ENCODE measurements around the gene PSENEN.
A peak's percentile ranks its signal among the peaks of the same experiment; 100 is the strongest.

PSENEN gene

GRCh38 chr19:35734889-35735288 is 10.6 kb upstream of the PSENEN start:
- DNase-seq (ENCODE audit: extremely low read depth, low read depth): no peak
- no peak for TF ChIP-seq CTCF (IDR thresholded peaks at IDR 0.05; ENCODE audit: low read depth, low read length, missing control alignments)
- H3K4me3 ChIP-seq (replicated peaks; ENCODE audit: low read depth, low read length): no peak overlapping the region

GRCh38 chr19:35736913-35737886 is 8.3 kb upstream of the PSENEN start:
- H3K4me3 ChIP-seq (replicated peaks; ENCODE audit: low read depth, low read length): no peak overlapping the region
- TF ChIP-seq CTCF (IDR thresholded peaks at IDR 0.05; ENCODE audit: low read depth, low read length, missing control alignments): no peak
- DNase-seq (ENCODE audit: extremely low read depth, low read depth): no peak

- no peak overlapping the region for H3K4me3 ChIP-seq (replicated peaks; ENCODE audit: low read depth, low read length)
- DNase-seq (ENCODE audit: extremely low read depth, low read depth): no peak
- TF ChIP-seq CTCF (IDR thresholded peaks at IDR 0.05; ENCODE audit: low read depth, low read length, missing control alignments): no peak
Measured at GRCh38 chr19:35738021-35738886, 7.2 kb upstream of the PSENEN start.

- H3K4me3 ChIP-seq (replicated peaks; ENCODE audit: low read depth, low read length): no peak overlapping the region
- no peak for TF ChIP-seq CTCF (IDR thresholded peaks at IDR 0.05; ENCODE audit: low read depth, low read length, missing control alignments)
- DNase-seq (ENCODE audit: extremely low read depth, low read depth): no peak
Measured at GRCh38 chr19:35738887-35739229, 6.6 kb upstream of the PSENEN start.

- H3K4me3 ChIP-seq (replicated peaks; ENCODE audit: low read depth, low read length): peak overlapping the region; percentile 53
- TF ChIP-seq CTCF (IDR thresholded peaks at IDR 0.05; ENCODE audit: low read depth, low read length, missing control alignments): no peak
- no peak for DNase-seq (ENCODE audit: extremely low read depth, low read depth)
Measured at GRCh38 chr19:35739275-35740107, 6.0 kb upstream of the PSENEN start.

- TF ChIP-seq CTCF (IDR thresholded peaks at IDR 0.05; ENCODE audit: low read depth, low read length, missing control alignments): no peak
- DNase-seq (ENCODE audit: extremely low read depth, low read depth): no peak
- peak overlapping the region; percentile 53 for H3K4me3 ChIP-seq (replicated peaks; ENCODE audit: low read depth, low read length)
Measured at GRCh38 chr19:35740108-35740422, 5.4 kb upstream of the PSENEN start.

All from HFF-Myc (cell line).